Mesenchymal stem cell (in vitro differentiated cells and primary cell): ENCODE results near the gene MMP24.

Source experiments
- DNase-seq: peaks from one replicate; pipeline ENCODE4 v3.0.0-alpha.2; 2013
- H2AFZ ChIP-seq: one replicate; pipeline ENCODE4 v1.6.1; 2013; ENCODE audit warnings: low read depth, mild to moderate bottlenecking, control low read depth, inconsistent platforms, low read length, moderate library complexity
- H2AK5ac ChIP-seq: 2 replicates; pipeline ENCODE4 v1.6.1; 2013; ENCODE audit warnings: low read length, moderate library complexity, mild to moderate bottlenecking, inconsistent platforms; ENCODE audit not compliant: severe bottlenecking
- H2BK120ac ChIP-seq: one replicate; pipeline ENCODE4 v1.6.1; 2013; ENCODE audit warnings: low read depth, mild to moderate bottlenecking, inconsistent platforms, low read length, moderate library complexity
- H2BK12ac ChIP-seq, 2 experiments: one replicate each; pipeline ENCODE4 v1.6.1; 2013; ENCODE audit warnings: inconsistent platforms in 2 of 2, low read length in 2 of 2, mild to moderate bottlenecking in 2 of 2, moderate library complexity in 2 of 2, control low read depth in 1 of 2
- H2BK15ac ChIP-seq: one replicate; pipeline ENCODE4 v1.6.1; 2013; ENCODE audit warnings: mild to moderate bottlenecking, low read depth, inconsistent platforms; ENCODE audit not compliant: poor library complexity, severe bottlenecking
- H2BK5ac ChIP-seq: 2 replicates; pipeline ENCODE4 v1.6.1; 2013; ENCODE audit warnings: low read depth, mild to moderate bottlenecking, low read length, control low read depth, inconsistent platforms; ENCODE audit not compliant: poor library complexity, severe bottlenecking
- H3K14ac ChIP-seq, 2 experiments: one replicate each; pipeline ENCODE4 v1.6.1; 2013; ENCODE audit warnings: inconsistent platforms in 2 of 2, low read length in 2 of 2, control low read depth in 1 of 2, mild to moderate bottlenecking in 1 of 2, moderate library complexity in 1 of 2
- H3K18ac ChIP-seq, 2 experiments: one replicate each; pipeline ENCODE4 v1.6.1; 2013; ENCODE audit warnings: inconsistent platforms in 2 of 2, low read length in 2 of 2, control low read depth in 1 of 2, low read depth in 1 of 2, mild to moderate bottlenecking in 1 of 2
- H3K23ac ChIP-seq, 2 experiments: one replicate each; pipeline ENCODE4 v1.6.1; 2013; ENCODE audit warnings: inconsistent platforms in 2 of 2, low read length in 2 of 2, mild to moderate bottlenecking in 2 of 2, moderate library complexity in 2 of 2, control low read depth in 1 of 2
- H3K27ac ChIP-seq: 2 replicates; pipeline ENCODE4 v1.5.1; 2013; ENCODE audit warnings: mild to moderate bottlenecking, moderate library complexity, low read length, control low read depth, inconsistent platforms; ENCODE audit not compliant: poor library complexity, severe bottlenecking
- H3K27me3 ChIP-seq, 2 experiments: 2 replicates each; pipeline versions ENCODE4 v1.6.1 to v1.7.0; 2013; ENCODE audit warnings: low read length in 2 of 2, mild to moderate bottlenecking in 2 of 2, moderate library complexity in 2 of 2, control low read depth in 1 of 2, inconsistent platforms in 1 of 2; ENCODE audit not compliant: control insufficient read depth in 1 of 2, insufficient read depth in 1 of 2
- H3K36me3 ChIP-seq, 2 experiments: 2 replicates each; pipeline versions ENCODE4 v1.6.1 to v1.7.0; 2013; ENCODE audit warnings: low read length in 2 of 2, control low read depth in 1 of 2, inconsistent platforms in 1 of 2, low read depth in 1 of 2, mild to moderate bottlenecking in 1 of 2; ENCODE audit not compliant: insufficient read depth in 2 of 2, control insufficient read depth in 1 of 2
- H3K4ac ChIP-seq, 2 experiments: one replicate each; pipeline ENCODE4 v1.6.1; 2013; ENCODE audit warnings: inconsistent platforms in 2 of 2, low read length in 2 of 2, mild to moderate bottlenecking in 2 of 2, moderate library complexity in 2 of 2, control low read depth in 1 of 2, low read depth in 1 of 2
- H3K4me1 ChIP-seq: 2 replicates; pipeline ENCODE4 v1.6.1; 2013; ENCODE audit warnings: low read depth, low read length, control low read depth; ENCODE audit not compliant: control insufficient read depth, insufficient read depth
- H3K4me2 ChIP-seq: 2 replicates; pipeline ENCODE4 v1.6.1; 2013; ENCODE audit warnings: low read length, mild to moderate bottlenecking, inconsistent platforms; ENCODE audit not compliant: poor library complexity, severe bottlenecking
- H3K4me3 ChIP-seq, 2 experiments: 2 replicates each; pipeline versions ENCODE4 v1.5.1 to v1.7.0; 2013; ENCODE audit warnings: low read length in 2 of 2, mild to moderate bottlenecking in 2 of 2, control low read depth in 1 of 2, low read depth in 1 of 2; ENCODE audit not compliant: insufficient read depth in 1 of 2
- H3K79me1 ChIP-seq: replicated peaks from 2 replicates; pipeline ENCODE4 v1.6.1; 2013; ENCODE audit warnings: mild to moderate bottlenecking, control low read depth, low read length, inconsistent platforms; ENCODE audit not compliant: poor library complexity, severe bottlenecking
- H3K9ac ChIP-seq: 2 replicates; pipeline ENCODE4 v1.7.0; 2013; ENCODE audit warnings: mild to moderate bottlenecking, low read length, moderate library complexity
- H3K9me3 ChIP-seq: 2 replicates; pipeline ENCODE4 v1.7.0; 2013; ENCODE audit warnings: mild to moderate bottlenecking, low read length; ENCODE audit not compliant: control insufficient read depth
- H4K8ac ChIP-seq: one replicate; pipeline ENCODE4 v1.6.1; 2013; ENCODE audit warnings: inconsistent platforms, mild to moderate bottlenecking, low read length, moderate library complexity
- H4K91ac ChIP-seq: one replicate; pipeline ENCODE4 v1.6.1; 2013; ENCODE audit warnings: mild to moderate bottlenecking, low read length, inconsistent platforms
- WGBS: methylation state at CpG from one replicate; pipeline ENCODE4 v1.1.7; 2013; ENCODE audit warnings: mixed read lengths; 5-methylcytosine and 5-hydroxymethylcytosine counted together

The MMP24 gene

DNA sequence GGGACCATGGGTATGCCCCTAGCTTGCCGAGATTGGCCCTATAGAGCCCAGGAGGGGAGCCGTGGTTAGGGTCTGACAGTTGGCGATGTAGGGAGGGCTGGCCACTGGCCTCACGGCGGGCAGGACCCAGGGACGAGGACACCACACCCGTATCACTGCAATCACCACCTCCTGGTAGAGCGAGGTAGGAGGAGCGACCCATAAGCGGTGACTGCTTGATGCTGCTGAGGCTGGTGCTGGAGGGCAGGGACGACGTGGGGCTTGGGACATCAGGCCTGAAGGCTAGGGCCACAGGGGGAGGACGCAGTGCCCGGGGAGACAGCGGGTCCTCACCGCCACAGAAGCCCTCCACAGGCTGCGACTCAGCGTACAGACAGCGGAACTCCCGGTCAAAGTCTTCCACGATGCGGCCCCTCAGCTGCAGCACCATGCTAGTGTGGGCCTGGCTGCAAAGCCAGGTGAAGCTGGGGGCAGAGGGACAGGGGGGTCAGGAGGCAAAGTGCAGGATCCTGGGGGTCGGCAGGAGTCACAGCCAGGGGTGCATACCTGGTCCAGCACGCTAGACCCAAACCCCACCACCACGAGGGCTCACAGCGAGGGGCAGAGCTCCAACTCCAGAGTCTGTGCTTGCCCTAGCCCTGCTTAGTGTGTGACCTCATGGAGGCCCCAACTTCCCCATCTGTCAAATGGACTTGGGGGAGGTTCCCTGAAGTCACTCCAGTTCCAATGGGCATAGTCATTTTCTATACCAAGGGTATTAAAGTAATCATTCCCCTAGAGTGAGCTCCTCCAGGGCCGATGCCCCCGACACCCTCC lies 61.2 kb downstream of the MMP24 start:
- Histone ChIP-seq H2BK12ac (no peak overlapping the region), H2AK5ac (no peak overlapping the region), H3K9ac (no peak overlapping the region), H3K4ac (no peak overlapping the region), H3K9me3 (no peaks in the 10 kb centered on the region), H3K23ac (no peak overlapping the region), H3K4me3 (no peak overlapping the region), H3K14ac (no peak overlapping the region), H4K8ac (no peak overlapping the region), H2AFZ (no peak overlapping the region), H4K91ac (no peak overlapping the region), H3K27ac (no peak overlapping the region), H2BK120ac (no peak overlapping the region), H3K4me1 (peaks cover 14% of the 10 kb centered on the region), H3K79me1 (no peaks in the 10 kb centered on the region), H3K18ac (no peak overlapping the region), H2BK15ac (no peak overlapping the region), H2BK5ac (no peak overlapping the region), H3K4me2 (no peak overlapping the region), H3K27me3 (peaks cover 0 to 13% of the 10 kb centered on the region in 2 experiments), H3K36me3 (no peaks in the 10 kb centered on the region)
- 92% methylated on average over 26 of the region's 28 CpGs for WGBS
- no peak for DNase-seq

DNA sequence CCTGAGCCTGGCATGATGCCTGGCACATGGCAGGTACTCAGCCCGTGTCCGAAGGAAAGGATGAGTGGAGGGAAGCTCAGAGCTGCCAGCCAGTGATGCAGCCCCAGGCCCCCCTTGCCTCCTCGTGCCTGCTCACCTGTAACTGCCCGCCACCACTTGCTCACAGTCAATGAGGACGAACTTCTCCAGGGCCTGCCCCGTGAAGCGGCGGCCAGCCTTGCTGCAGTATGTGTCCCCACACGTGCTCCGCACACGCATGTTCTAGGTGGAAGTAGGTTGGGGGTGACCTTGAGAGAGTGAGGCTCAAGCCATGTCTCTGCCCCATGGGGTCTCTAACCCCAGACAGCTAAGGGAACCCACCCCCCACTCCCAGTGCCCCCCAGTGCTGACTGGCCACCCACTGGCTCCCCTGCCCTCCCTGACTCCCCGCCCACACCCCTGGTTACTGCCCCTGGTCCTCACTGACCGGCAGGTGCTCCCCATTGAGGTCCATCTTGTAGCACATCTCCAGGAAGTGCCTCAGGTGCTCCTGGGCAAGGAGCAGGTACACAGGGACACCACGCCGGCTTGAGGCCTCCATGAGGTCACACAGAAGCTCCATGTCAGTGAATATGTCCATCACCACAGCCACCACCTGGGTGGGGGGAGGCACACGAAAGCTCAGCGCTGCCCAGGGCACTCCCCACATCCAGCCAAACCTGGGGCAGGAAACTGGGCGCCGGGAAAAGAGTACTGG lies 62.0 kb downstream of the MMP24 start:
- H3K14ac ChIP-seq, result no peak overlapping the region
- 89% methylated on average over 19 of the region's 19 CpGs for WGBS
- H2AFZ ChIP-seq, result no peak overlapping the region
- no peak overlapping the region for H2AK5ac ChIP-seq
- H3K23ac ChIP-seq, result no peak overlapping the region
- no peak for DNase-seq
- no peak overlapping the region for H3K4me2 ChIP-seq
- no peak overlapping the region for H4K8ac ChIP-seq
- H2BK15ac ChIP-seq, result no peak overlapping the region
- no peak overlapping the region for H3K4me3 ChIP-seq
- no peak overlapping the region for H2BK12ac ChIP-seq
- no peak overlapping the region for H3K4ac ChIP-seq
- peak overlapping the region; percentile 43 for H4K91ac ChIP-seq
- H3K27ac ChIP-seq, result no peak overlapping the region
- H2BK120ac ChIP-seq, result no peak overlapping the region
- H3K79me1 ChIP-seq, result no peaks in the 10 kb centered on the region
- peaks cover 0 to 19% of the 10 kb centered on the region in 2 experiments for H3K27me3 ChIP-seq
- no peaks in the 10 kb centered on the region for H3K9me3 ChIP-seq
- no peaks in the 10 kb centered on the region for H3K36me3 ChIP-seq
- no peak overlapping the region for H2BK5ac ChIP-seq
- no peak overlapping the region for H3K18ac ChIP-seq
- H3K9ac ChIP-seq, result no peak overlapping the region
- H3K4me1 ChIP-seq, result peaks cover 12% of the 10 kb centered on the region

DNA sequence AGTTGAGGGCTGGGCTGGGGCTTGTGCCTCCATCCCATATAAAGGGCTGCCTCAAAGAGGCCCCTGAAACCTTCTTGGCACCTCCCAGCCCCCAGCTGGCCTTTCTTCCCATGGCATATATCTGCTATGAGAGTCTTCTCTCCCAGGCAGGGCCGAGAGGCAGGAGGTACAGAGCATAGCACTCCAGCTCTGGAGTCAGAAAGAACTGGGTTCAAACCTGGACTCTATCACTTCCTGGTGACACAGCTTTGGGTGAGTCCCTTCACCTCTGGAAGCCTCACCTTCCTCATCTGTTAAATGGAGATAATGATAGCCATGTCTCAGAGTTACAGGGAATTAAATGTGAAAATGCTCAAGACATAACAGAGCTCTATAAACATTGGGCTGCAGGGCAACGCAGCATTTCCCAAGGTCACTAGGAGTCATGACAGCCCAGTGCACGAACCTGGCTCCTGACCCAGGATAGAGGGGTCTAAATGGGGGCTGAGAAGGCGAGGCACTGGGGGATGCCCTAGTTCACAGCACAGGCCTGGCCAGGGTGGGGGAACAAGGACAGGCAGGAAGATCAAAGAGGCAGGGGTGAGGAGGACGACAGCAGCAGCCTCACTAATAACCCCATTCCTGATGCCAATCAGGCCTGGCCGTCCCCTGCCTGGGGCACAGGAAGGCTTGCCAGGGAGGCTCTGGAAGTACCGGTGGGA lies 63.8 kb downstream of the MMP24 start:
- no peak overlapping the region for H2BK5ac ChIP-seq
- H4K8ac ChIP-seq, result no peak overlapping the region
- H3K27me3 ChIP-seq, result peaks cover 0 to 35% of the 10 kb centered on the region in 2 experiments
- H3K23ac ChIP-seq, result no peak overlapping the region
- WGBS, result 71% methylated on average over 6 of the region's 7 CpGs
- DNase-seq, result no peak
- no peak overlapping the region for H3K27ac ChIP-seq
- H2AK5ac ChIP-seq, result no peak overlapping the region
- H3K4me1 ChIP-seq, result peaks cover 8% of the 10 kb centered on the region
- no peak overlapping the region for H2BK12ac ChIP-seq
- H4K91ac ChIP-seq, result no peak overlapping the region
- no peak overlapping the region for H3K18ac ChIP-seq
- no peaks in the 10 kb centered on the region for H3K79me1 ChIP-seq
- H2AFZ ChIP-seq, result no peak overlapping the region
- H2BK15ac ChIP-seq, result no peak overlapping the region
- H3K14ac ChIP-seq, result no peak overlapping the region
- no peak overlapping the region for H3K4me2 ChIP-seq
- H3K36me3 ChIP-seq, result no peaks in the 10 kb centered on the region
- H3K9me3 ChIP-seq, result no peaks in the 10 kb centered on the region
- H2BK120ac ChIP-seq, result no peak overlapping the region
- no peak overlapping the region for H3K9ac ChIP-seq
- no peak overlapping the region for H3K4ac ChIP-seq
- no peak overlapping the region for H3K4me3 ChIP-seq

DNA sequence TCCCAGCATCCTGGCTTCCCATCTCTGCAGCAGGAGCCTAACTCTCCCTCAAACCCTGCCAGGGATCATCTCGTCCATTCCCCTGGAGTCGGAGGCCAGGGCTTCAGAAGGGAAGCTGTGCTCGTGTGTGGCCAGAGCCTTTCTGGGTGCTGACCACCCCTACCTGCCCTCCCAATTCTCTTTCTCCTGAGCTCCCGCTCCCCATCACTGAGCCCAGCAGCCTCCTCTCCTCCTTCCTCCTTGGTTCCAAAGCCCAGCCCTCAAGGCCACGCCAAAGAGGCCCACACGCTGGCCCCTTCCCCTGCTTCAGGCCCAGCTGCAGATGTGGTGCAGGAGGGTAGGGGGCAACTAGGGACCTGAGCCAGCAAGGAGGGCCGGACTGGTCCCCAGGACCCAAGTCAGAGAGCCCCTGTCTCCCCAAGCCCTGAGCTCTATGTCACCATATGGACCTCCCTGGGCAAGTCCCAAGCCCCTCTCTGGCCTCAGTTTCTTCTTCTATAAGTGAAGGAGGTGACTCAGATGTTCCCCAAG lies 64.5 kb downstream of the MMP24 start:
- H3K27ac ChIP-seq, result no peak overlapping the region
- H3K4me2 ChIP-seq, result no peak overlapping the region
- 91% methylated on average over 5 of the region's 7 CpGs for WGBS
- H3K4me3 ChIP-seq, result no peak overlapping the region
- H3K27me3 ChIP-seq, result peaks cover 0 to 40% of the 10 kb centered on the region in 2 experiments
- no peak overlapping the region for H2BK15ac ChIP-seq
- no peak overlapping the region for H3K14ac ChIP-seq
- H2BK12ac ChIP-seq, result no peak overlapping the region
- peaks cover 6% of the 10 kb centered on the region for H3K4me1 ChIP-seq
- no peaks in the 10 kb centered on the region for H3K9me3 ChIP-seq
- H4K8ac ChIP-seq, result no peak overlapping the region
- no peak overlapping the region for H4K91ac ChIP-seq
- H2BK5ac ChIP-seq, result no peak overlapping the region
- no peak overlapping the region for H2AK5ac ChIP-seq
- H3K18ac ChIP-seq, result no peak overlapping the region
- H3K9ac ChIP-seq, result no peak overlapping the region
- H3K23ac ChIP-seq, result no peak overlapping the region
- H2AFZ ChIP-seq, result no peak overlapping the region
- no peak for DNase-seq
- H3K36me3 ChIP-seq, result no peaks in the 10 kb centered on the region
- H3K79me1 ChIP-seq, result no peaks in the 10 kb centered on the region
- no peak overlapping the region for H3K4ac ChIP-seq
- no peak overlapping the region for H2BK120ac ChIP-seq
